Measurements from ENCODE around the gene ZSCAN21.

The ZSCAN21 gene

GRCh38 chr7:100093498-100093897, 43.9 kb downstream of the ZSCAN21 start:
- FAIRE-seq = no peak
- DNase-seq (ENCODE audit: insufficient read length, low spot score) = no peak

GRCh38 chr7:100093925-100094486, 44.4 kb downstream of the ZSCAN21 start:
- FAIRE-seq (no peak), DNase-seq (ENCODE audit: insufficient read length, low spot score) (no peak)

- FAIRE-seq (no peak), DNase-seq (ENCODE audit: insufficient read length, low spot score) (no peak)
Measured at GRCh38 chr7:100095289-100095688, 45.7 kb downstream of the ZSCAN21 start.

DNA sequence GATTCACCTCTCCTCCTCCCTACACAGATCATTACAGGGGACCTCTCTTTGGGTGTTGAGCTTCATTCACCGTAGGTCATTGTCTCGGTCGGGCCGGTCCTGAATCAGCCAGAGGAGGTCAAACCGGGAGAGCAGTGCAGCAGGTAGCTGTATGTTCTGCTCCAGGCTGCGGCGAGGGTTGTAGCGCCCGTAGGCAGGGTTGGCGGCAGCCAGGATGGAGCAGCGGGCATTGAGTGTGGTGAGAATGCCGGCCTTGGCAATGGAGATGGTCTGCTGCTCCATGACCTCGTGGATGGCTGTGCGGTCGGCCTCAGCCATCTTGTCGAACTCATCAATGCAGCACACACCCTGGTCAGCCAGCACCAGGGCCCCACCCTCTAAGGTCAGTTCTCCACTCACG, 46.1 kb downstream of the ZSCAN21 start:
- FAIRE-seq = no peak
- no peak for DNase-seq (ENCODE audit: insufficient read length, low spot score)

DNA sequence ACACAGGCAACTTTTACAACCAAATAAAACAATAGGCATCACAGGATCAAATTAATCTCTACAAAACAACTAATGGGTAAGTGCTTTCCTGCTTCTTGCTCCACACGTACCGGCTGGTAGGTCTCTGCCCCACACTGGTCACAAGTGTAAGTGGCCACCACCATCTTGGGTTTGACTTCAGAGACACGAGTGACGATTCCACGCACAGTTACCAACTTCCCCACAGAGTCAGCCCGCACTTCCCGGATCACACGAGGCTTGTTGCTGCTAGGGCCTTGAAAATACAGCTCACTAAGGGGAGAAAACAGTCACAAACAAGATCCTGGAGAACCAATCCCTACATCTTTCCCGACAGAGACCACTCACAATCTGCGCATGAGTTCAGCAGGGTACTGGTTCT, 49.3 kb downstream of the ZSCAN21 start:
- DNase-seq (ENCODE audit: insufficient read length, low spot score) (no peak), FAIRE-seq (no peak)

DNA sequence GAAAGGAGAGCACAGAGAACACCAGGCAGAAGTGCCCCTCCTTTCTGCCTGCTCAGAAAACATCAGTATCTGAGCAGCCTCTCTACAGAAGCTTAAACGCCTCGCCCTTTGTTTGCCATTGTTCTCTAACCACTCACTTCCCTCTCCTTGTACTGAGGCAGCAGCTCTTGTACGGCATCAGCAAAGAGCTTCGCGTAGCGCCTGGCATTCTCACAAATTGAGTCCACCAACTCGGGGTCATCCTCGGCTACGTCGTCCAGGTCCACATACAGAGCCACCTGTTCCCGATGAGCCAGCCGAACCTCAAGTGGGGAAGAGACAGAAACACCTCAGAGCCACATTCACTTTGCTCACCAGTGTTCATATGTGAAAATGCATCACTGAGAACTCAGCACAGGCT, 49.9 kb downstream of the ZSCAN21 start:
- FAIRE-seq = no peak

DNA sequence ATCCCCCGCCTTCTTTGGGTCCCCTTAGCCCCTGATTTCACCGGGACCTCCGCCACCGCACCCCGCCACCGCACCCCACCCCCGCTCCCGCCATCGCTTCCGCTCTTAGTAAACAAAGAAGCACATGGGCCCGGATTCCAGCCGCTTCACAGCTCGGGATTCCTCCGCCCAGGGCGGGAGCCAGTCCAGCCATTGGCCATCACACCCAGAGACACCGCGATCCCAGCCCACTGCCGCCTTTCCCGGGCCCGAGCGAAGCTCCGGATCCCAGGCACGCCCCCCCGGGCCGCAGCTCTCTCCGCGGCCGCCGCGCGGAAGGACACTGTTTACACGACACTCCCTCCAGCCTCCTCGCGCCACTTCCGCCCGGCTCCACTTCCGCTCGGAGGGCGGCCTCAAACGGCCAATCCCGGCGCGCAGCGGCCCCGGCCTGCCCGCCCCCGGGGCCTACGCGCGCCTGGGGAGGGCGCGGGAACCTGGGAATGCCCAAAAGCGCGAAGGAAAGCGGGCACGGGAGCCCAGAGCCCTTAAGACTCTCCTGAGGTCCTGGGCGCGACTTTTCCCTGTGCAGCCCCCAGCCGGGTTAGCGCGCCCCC, 50.9 kb downstream of the ZSCAN21 start:
- FAIRE-seq (no peak), DNase-seq (ENCODE audit: insufficient read length, low spot score) (peak; percentile 78)

More for the DNA sequence above, 49.9 kb downstream of the ZSCAN21 start:
- DNase-seq (ENCODE audit: insufficient read length, low spot score) = no peak

GRCh38 chr7:100101016-100101862, 51.7 kb downstream of the ZSCAN21 start, which contains the start of the genes AP4M1 and MCM7:
TSS of gene AP4M1 (plus strand) at chr7:100101643. CDS start at chr7:100101715, 72 bp downstream.
TSS of gene MCM7 (minus strand) at chr7:100101397. CDS start at chr7:100101294, 103 bp downstream.
- DNase-seq (ENCODE audit: insufficient read length, low spot score) (peak; percentile 93), FAIRE-seq (peak; percentile 77)

- peak; percentile 38 for FAIRE-seq
- peak; percentile 90 for DNase-seq (ENCODE audit: insufficient read length, low spot score)
Measured at GRCh38 chr7:100102950-100103840, 53.6 kb downstream of the ZSCAN21 start.

DNA sequence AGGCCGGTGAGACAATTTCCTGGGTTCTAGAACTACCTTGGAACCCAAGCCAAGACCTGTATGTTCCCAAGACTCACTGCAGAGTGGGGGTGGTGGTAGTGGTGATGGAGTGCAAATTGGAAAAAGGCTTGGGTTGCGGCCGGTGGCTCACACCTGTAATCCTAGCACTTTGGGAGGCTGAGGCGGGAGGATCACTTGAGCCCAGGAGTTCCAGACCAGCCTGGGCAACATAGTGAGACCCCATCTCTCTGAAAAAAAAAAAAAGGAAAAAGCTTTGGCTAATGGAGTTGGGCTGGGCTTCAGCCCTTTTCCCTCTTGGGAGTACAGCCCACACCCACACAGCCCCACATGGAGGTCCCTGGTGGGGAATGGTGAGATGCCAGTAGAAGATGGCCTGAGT, 56.0 kb downstream of the ZSCAN21 start:
- DNase-seq (ENCODE audit: insufficient read length, low spot score) (no peak), FAIRE-seq (no peak)

- FAIRE-seq (no peak), DNase-seq (ENCODE audit: insufficient read length, low spot score) (no peak)
Measured at GRCh38 chr7:100106633-100107032, 57.1 kb downstream of the ZSCAN21 start.

GRCh38 chr7:100107125-100107737, 57.7 kb downstream of the ZSCAN21 start:
- DNase-seq (ENCODE audit: insufficient read length, low spot score) = no peak
- no peak for FAIRE-seq

DNA sequence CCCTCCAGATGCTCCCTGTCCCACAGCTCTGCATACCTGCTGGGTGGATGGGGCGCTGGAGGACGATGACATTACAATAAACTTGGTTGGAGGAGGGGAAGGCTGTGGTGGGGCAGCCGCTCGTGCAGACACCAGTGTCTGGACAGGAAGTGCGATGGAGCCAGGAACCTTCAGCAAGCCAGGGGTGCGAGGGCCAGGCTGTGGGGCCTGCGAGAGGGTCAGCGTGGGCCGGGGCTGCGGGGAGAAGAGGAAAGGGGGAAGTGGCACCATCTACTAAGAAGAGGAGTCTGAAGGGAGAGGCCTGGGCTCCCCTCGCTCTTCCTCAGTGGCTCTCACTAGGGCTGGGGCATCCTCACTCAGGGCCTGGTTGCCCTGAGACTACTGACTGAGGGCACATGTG, 58.3 kb downstream of the ZSCAN21 start:
- FAIRE-seq (no peak), DNase-seq (ENCODE audit: insufficient read length, low spot score) (no peak)

- FAIRE-seq (no peak), DNase-seq (ENCODE audit: insufficient read length, low spot score) (no peak)
Measured at GRCh38 chr7:100109521-100110163, 60.1 kb downstream of the ZSCAN21 start.

DNA sequence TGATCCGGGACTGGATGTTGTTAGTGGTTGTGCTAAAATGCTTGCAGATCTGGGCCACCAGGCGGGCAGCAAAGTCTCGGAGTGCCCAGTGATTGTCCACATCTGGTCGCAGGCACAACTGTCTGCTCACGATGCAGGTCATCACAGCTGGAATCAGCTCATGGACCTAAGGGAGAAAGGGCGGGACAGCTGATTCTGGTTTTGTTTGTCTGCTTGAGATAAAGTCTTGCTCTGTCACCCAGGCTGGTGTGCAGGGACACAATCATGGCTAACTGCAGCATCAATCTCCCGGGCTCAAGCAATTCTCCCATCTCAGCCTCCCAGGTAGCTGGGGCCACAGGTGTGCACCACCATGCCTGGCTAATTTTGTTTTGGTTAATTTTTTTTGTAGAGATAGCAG, 61.6 kb downstream of the ZSCAN21 start:
- FAIRE-seq = no peak

GRCh38 chr7:100111914-100112313, 62.3 kb downstream of the ZSCAN21 start:
- FAIRE-seq (no peak), DNase-seq (ENCODE audit: insufficient read length, low spot score) (no peak)

More for the DNA sequence above, 61.6 kb downstream of the ZSCAN21 start:
- no peak for DNase-seq (ENCODE audit: insufficient read length, low spot score)
